A549 treated with CpdA at 1 μM for 4 hours (cell line): Measurements from ENCODE around the gene KL. TPM values are rescaled to one million over a fixed set of nuclear protein-coding genes. Genes with fewer than 3 reads are reported as not detected.

ENCODE experiments used
- total RNA-seq: library from RNA; stranded (reverse); fragments of 200-300 nt; extraction: Qiagen RNA extraction; gene quantifications from 5 replicates; pipeline ENCODE4 v1.2.3, GENCODE V29; 2022; ENCODE audit warnings: low read depth

KL gene
- 0.02 to 0.05 TPM (median 0.04 TPM) in 4 of 5 replicates, not detected in the other for total RNA-seq

GRCh38 chr13:33016414-33017322 is at the start of gene KL:
Gene KL (plus strand): TSS chr13:33016423. CDS start chr13:33016441, 18 bp downstream.

